Endothelial cell of umbilical vein (primary cell): ENCODE data around the gene DUSP6. TPM values are rescaled to one million over a fixed set of nuclear protein-coding genes. Genes with fewer than 3 reads are reported as not detected.

ENCODE experiments used
- BruUV-seq: library from RNA; stranded (reverse); fragments of 400-500 nt; replicated peaks from 2 replicates; lab custom pipeline; 2021; lab: Mats Ljungman, UMichigan
- CTCF ChIA-PET: fragments of 300-600, 350-600 bp; sonication (Branson Sonifier 250); formaldehyde crosslinking; loops from one replicate; lab custom pipeline; 2021; ENCODE audit warnings: antibody characterized with exemption, inconsistent platforms; lab: Charles Lee
- POLR2A ChIA-PET: fragments of 300-600, 350-600 bp; sonication (Branson Sonifier 250); formaldehyde crosslinking; loops from one replicate; lab custom pipeline; 2021; ENCODE audit warnings: antibody characterized with exemption, inconsistent platforms; lab: Charles Lee
- DNase-seq: peaks from one replicate; pipeline ENCODE4 v3.0.0-alpha.2; 2011; ENCODE audit warnings: low read depth, low spot score
- FAIRE-seq: peaks from 2 replicates; lab custom pipeline; 2011; peaks lifted over from hg19 to GRCh38; lab: Jason Lieb, UNC
- H2AFZ ChIP-seq: 2 replicates; pipeline ENCODE4 v1.6.0; 2012; ENCODE audit warnings: low read depth, low read length, control low read depth, inconsistent platforms
- H3K27ac ChIP-seq: 2 replicates; pipeline ENCODE4 v1.5.1; 2011; ENCODE audit warnings: low read depth, mild to moderate bottlenecking, control low read depth, low read length, moderate library complexity; ENCODE audit not compliant: insufficient read depth
- H3K27me3 ChIP-seq, 2 experiments: 2 replicates each; pipeline versions ENCODE4 v1.6.0 to v1.6.1; 2011; ENCODE audit warnings: low read length in 2 of 2, mixed read lengths in 1 of 2; ENCODE audit not compliant: control insufficient read depth in 2 of 2, insufficient read depth in 2 of 2
- H3K36me3 ChIP-seq, 2 experiments: 2 replicates in 1 of 2; 3 replicates in 1 of 2; pipeline ENCODE4 v1.5.1; 2011; ENCODE audit warnings: low read length in 2 of 2, mild to moderate bottlenecking in 1 of 2, moderate library complexity in 1 of 2; ENCODE audit not compliant: control insufficient read depth in 2 of 2, insufficient read depth in 2 of 2; ENCODE audit errors: extremely low read depth in 1 of 2
- H3K4me1 ChIP-seq: 3 replicates; pipeline ENCODE4 v1.5.1; 2011; ENCODE audit warnings: mild to moderate bottlenecking, low read length; ENCODE audit not compliant: control insufficient read depth, insufficient read depth; ENCODE audit errors: extremely low read depth
- H3K4me2 ChIP-seq: 2 replicates; pipeline ENCODE4 v1.6.1; 2011; ENCODE audit warnings: low read length, control low read depth, mixed read lengths; ENCODE audit not compliant: insufficient read depth
- H3K4me3 ChIP-seq, 3 experiments: fragments of 200-600 bp in 1 of 3; sonication (generic), shearing (Covaris generic) in 1 of 3; replicated peaks in 1 of 3; 2 replicates each; pipeline ENCODE4 v1.5.1; 2011 to 2016; ENCODE audit warnings: control low read depth in 3 of 3, low read length in 3 of 3, mild to moderate bottlenecking in 2 of 3, inconsistent platforms in 1 of 3, low read depth in 1 of 3, moderate library complexity in 1 of 3; ENCODE audit not compliant: insufficient read depth in 1 of 3
- H3K79me2 ChIP-seq: 2 replicates; pipeline ENCODE4 v1.6.0; 2012; ENCODE audit warnings: low read length, inconsistent platforms; ENCODE audit not compliant: control insufficient read depth, insufficient read depth
- H3K9ac ChIP-seq: replicated peaks from 2 replicates; pipeline ENCODE3; 2011; ENCODE audit warnings: low read length, control low read depth; ENCODE audit not compliant: insufficient read depth; ENCODE audit errors: extremely low read depth
- H3K9me1 ChIP-seq: replicated peaks from 3 replicates; pipeline ENCODE4 v1.6.0; 2011; ENCODE audit warnings: mild to moderate bottlenecking, low read length; ENCODE audit not compliant: control insufficient read depth, insufficient read depth; ENCODE audit errors: extremely low read depth
- H3K9me3 ChIP-seq: replicated peaks from 2 replicates; pipeline ENCODE4 v1.5.1; 2012; ENCODE audit warnings: low read length, inconsistent platforms; ENCODE audit not compliant: control insufficient read depth, insufficient read depth
- H4K20me1 ChIP-seq: replicated peaks from 2 replicates; pipeline ENCODE3; 2011; ENCODE audit warnings: mild to moderate bottlenecking, low read length; ENCODE audit not compliant: control insufficient read depth, insufficient read depth; ENCODE audit errors: extremely low read depth
- CTCF ChIP-seq, 2 donors: IDR thresholded peaks; 1 replicate in 1 of 2; 2 replicates in 1 of 2; pipeline ENCODE4 v1.5.1; 2011; ENCODE audit warnings: low read length in 2 of 2, mild to moderate bottlenecking in 2 of 2, moderate library complexity in 2 of 2, control low read depth in 1 of 2, inconsistent platforms in 1 of 2, low read depth in 1 of 2; ENCODE audit not compliant: insufficient read depth in 1 of 2; ENCODE audit errors: extremely low read depth in 1 of 2
- EZH2 ChIP-seq: IDR thresholded peaks from 2 replicates; pipeline ENCODE4 v1.6.1; 2012; ENCODE audit warnings: borderline replicate concordance, low read depth, mild to moderate bottlenecking, moderate library complexity, low read length, inconsistent platforms; ENCODE audit not compliant: severe bottlenecking
- FOS ChIP-seq: IDR thresholded peaks from 2 replicates; pipeline ENCODE4 v1.6.1; 2011; ENCODE audit warnings: mild to moderate bottlenecking, low read length, moderate library complexity, borderline replicate concordance; ENCODE audit not compliant: insufficient read depth
- GATA2 ChIP-seq: IDR thresholded peaks from 2 replicates; pipeline ENCODE4 v1.7.0; 2011; ENCODE audit warnings: low read depth, mild to moderate bottlenecking, moderate library complexity, mixed read lengths, low read length; ENCODE audit not compliant: insufficient read length, insufficient read depth
- JUN ChIP-seq: IDR thresholded peaks from 2 replicates; pipeline ENCODE4 v1.6.1; 2011; ENCODE audit warnings: borderline replicate concordance, low read depth; ENCODE audit not compliant: insufficient read length, insufficient read depth
- MYC ChIP-seq: IDR thresholded peaks from one replicate; pipeline ENCODE4 v1.6.1; 2011; ENCODE audit warnings: mild to moderate bottlenecking, low read depth, low read length
- POLR2A ChIP-seq: IDR thresholded peaks from 2 replicates; pipeline ENCODE4 v1.6.1; 2012; ENCODE audit warnings: low read depth, mild to moderate bottlenecking, control low read depth, low read length
- POLR2AphosphoS5 ChIP-seq: IDR thresholded peaks from 2 replicates; pipeline ENCODE4 v1.6.1; 2012; ENCODE audit warnings: low read depth, mild to moderate bottlenecking, control low read depth, low read length, moderate library complexity; ENCODE audit not compliant: insufficient read depth
- dilution Hi-C: fragments of 300-500 bp; cut with MboI; formaldehyde crosslinking; loops from one replicate; pipeline ENCODE4 v1.15.0; 2019; ENCODE audit warnings: low sequenced_read_pairs; ENCODE audit not compliant: extremely low pct_ligation_motif_present
- intact Hi-C: fragments of 100-400 bp; cut with micrococcal nuclease; formaldehyde crosslinking; loops from one replicate; pipeline ENCODE4 v1.10.0; 2022
- polyA plus RNA-seq, 4 experiments: library from polyadenylated mRNA; depleted of rRNA in 3 of 4; stranded (reverse) in 3 of 4; unstranded in 1 of 4; fragments of >200 nt; gene quantifications; 2 replicates each; pipeline versions ENCODE4 v1.2.1 to v1.2.3, GENCODE V29; 2011 to 2012; ENCODE audit warnings: missing spikeins in 1 of 4
- total RNA-seq: library from RNA; stranded (reverse); gene quantifications from 2 replicates; pipeline ENCODE4 v1.2.3, GENCODE V29; 2021
- TF ChIP-seq, protein P1 (sequence below): IDR thresholded peaks from 2 replicates; pipeline ENCODE4 v1.6.1; 2011; ENCODE audit not compliant: insufficient read depth, insufficient read length

DUSP6 gene
- total and polyA plus RNA-seq, 2 donors (not counting 3 experiments of a cell fraction or from before 2014, with no cell fraction given), result 148 to 149 TPM

DNA sequence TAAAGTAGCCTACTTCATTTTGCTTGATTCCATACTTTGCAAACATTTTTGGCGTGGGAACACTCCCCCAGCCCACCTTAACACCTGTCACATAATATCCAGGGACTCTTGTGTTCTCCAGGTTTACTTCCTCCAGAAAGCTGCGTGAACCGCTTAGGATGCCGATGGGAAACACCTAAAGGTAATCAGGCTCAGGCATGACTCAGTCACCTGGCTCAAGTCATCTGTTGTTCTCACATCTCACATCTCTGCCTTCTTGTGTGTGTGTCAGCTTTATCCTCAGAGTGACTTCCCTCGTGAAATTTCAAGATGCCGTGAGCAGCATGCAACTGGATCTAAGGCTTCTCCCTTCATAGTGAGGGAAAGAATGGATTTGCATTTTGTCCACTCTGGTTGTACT, 48.1 kb upstream of the DUSP6 start:
- H2AFZ ChIP-seq, result no peak overlapping the region
- ChIA-PET POLR2A (no interaction called here), CTCF (interaction anchor here (0.6 to 0.7 kb wide), 2 partner anchors 11 to 13 kb away, joined by 3 read pairs; no protein-coding TSS in a partner anchor)
- no peak for TF ChIP-seq GATA2
- no peak for TF ChIP-seq EZH2
- TF ChIP-seq POLR2A, result no peak
- TF ChIP-seq POLR2AphosphoS5, result no peak
- TF ChIP-seq JUN, result no peak
- no peak for TF ChIP-seq MYC
- no peak for TF ChIP-seq CTCF (IDR thresholded peaks at IDR 0.05; ENCODE audit: extremely low read depth in 1 of 2, insufficient read depth in 1 of 2, low read depth in 1 of 2, low read length in 2 of 2)
- TF ChIP-seq, protein P1, sequence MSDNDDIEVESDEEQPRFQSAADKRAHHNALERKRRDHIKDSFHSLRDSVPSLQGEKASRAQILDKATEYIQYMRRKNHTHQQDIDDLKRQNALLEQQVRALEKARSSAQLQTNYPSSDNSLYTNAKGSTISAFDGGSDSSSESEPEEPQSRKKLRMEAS, result no peak
- TF ChIP-seq FOS, result no peak
- no TSS peak for BruUV-seq
- H3K9me1 ChIP-seq, result no peaks in the 10 kb centered on the region
- no peak overlapping the region for H3K27ac ChIP-seq
- no peaks in the 10 kb centered on the region for H4K20me1 ChIP-seq
- no peaks in the 10 kb centered on the region for H3K36me3 ChIP-seq
- H3K9ac ChIP-seq, result no peak overlapping the region
- H3K27me3 ChIP-seq, result no peaks in the 10 kb centered on the region
- FAIRE-seq, result no peak
- dilution Hi-C loops (no loop called here), intact Hi-C loops (no loop called here)
- DNase-seq, result no peak
- H3K79me2 ChIP-seq, result no peaks in the 10 kb centered on the region
- H3K4me2 ChIP-seq, result no peak overlapping the region
- peaks cover 4% of the 10 kb centered on the region for H3K4me1 ChIP-seq
- H3K9me3 ChIP-seq, result no peaks in the 10 kb centered on the region
- H3K4me3 ChIP-seq, result no peak overlapping the region
